Measurements from ENCODE around the gene SMIM45.
A peak's percentile ranks its signal among the peaks of the same experiment; 100 is the strongest.

SMIM45 gene

GRCh38 chr22:41925783-41926460 lies 26.0 kb upstream of the SMIM45 start:
- ChIA-PET POLR2A (interaction anchor here (0.5 to 14.7 kb wide), 27 partner anchors 11 to 815 kb away, joined by 3 to 1414 read pairs (median 6); partner anchors contain the start of genes CENPM, DESI1, SHISA8 and SMDT1), CTCF (interaction anchor here (0.7 to 11.8 kb wide), 12 partner anchors 10 to 228 kb away, joined by 3 to 258 read pairs (median 8); partner anchors contain the start of genes CCDC134, CENPM, MEI1 and SREBF2)
- no peaks in the 10 kb centered on the region for H3K9me3 Mint-ChIP-seq
- no peaks in the 10 kb centered on the region for H3K27me3 Mint-ChIP-seq
- ATAC-seq (ENCODE audit: low read depth) (peak; percentile 45), DNase-seq (peak; percentile 90)
- H3K4me1 Mint-ChIP-seq: peaks cover 83% of the 10 kb centered on the region
- peak overlapping the region; percentile 94 for H3K27ac Mint-ChIP-seq
- peak; percentile 26 for TF ChIP-seq CTCF (IDR thresholded peaks at IDR 0.05)
- peak overlapping the region; percentile 92 for H3K4me3 Mint-ChIP-seq
- intact Hi-C loops (cut with micrococcal nuclease): loop anchor here (1.0 to 2.0 kb wide), 3 partner anchors 10 to 15 kb away; no protein-coding TSS in a partner anchor
- peaks cover 39% of the 10 kb centered on the region for H3K36me3 Mint-ChIP-seq (ENCODE audit: low read depth)

GRCh38 chr22:41927813-41928212 lies 24.1 kb upstream of the SMIM45 start:
- CTCF ChIA-PET: interaction anchor here (11.8 kb wide), 1 partner anchor 10 kb away, joined by 258 read pairs; no protein-coding TSS in a partner anchor
- DNase-seq (no peak), ATAC-seq (ENCODE audit: low read depth) (no peak)
- intact Hi-C loops (cut with micrococcal nuclease): no loop called here
- POLR2A ChIA-PET: interaction anchor here (4.8 to 14.7 kb wide), 5 partner anchors 7 to 96 kb away, joined by 51 to 1414 read pairs (median 141); partner anchors contain the start of genes SHISA8 and SREBF2
- Mint-ChIP-seq H3K4me3 (peak overlapping the region; percentile 82), H3K27ac (peak overlapping the region; percentile 94), H3K27me3 (no peaks in the 10 kb centered on the region), H3K9me3 (no peaks in the 10 kb centered on the region), H3K4me1 (peaks cover 84% of the 10 kb centered on the region), H3K36me3 (ENCODE audit: low read depth) (peaks cover 28% of the 10 kb centered on the region)
- no peak for TF ChIP-seq CTCF (IDR thresholded peaks at IDR 0.05)

GRCh38 chr22:41928593-41929417 lies 23.1 kb upstream of the SMIM45 start:
- no peak for TF ChIP-seq CTCF (IDR thresholded peaks at IDR 0.05)
- ChIA-PET CTCF (interaction anchor here (0.6 to 11.8 kb wide), 2 partner anchors 9 to 12 kb away, joined by 3 to 258 read pairs; no protein-coding TSS in a partner anchor), POLR2A (interaction anchor here (0.6 to 14.7 kb wide), 7 partner anchors 8 to 1074 kb away, joined by 3 to 1414 read pairs (median 51); partner anchors contain the start of genes SHISA8 and SREBF2)
- ATAC-seq (ENCODE audit: low read depth) (no peak), DNase-seq (no peak)
- intact Hi-C loops (cut with micrococcal nuclease): no loop called here
- peaks cover 19% of the 10 kb centered on the region for H3K36me3 Mint-ChIP-seq (ENCODE audit: low read depth)
- H3K9me3 Mint-ChIP-seq: no peaks in the 10 kb centered on the region
- peak overlapping the region; percentile 94 for H3K27ac Mint-ChIP-seq
- H3K4me3 Mint-ChIP-seq: peak overlapping the region; percentile 82
- H3K4me1 Mint-ChIP-seq: peaks cover 84% of the 10 kb centered on the region
- H3K27me3 Mint-ChIP-seq: no peaks in the 10 kb centered on the region

- Mint-ChIP-seq H3K9me3 (no peaks in the 10 kb centered on the region), H3K27me3 (no peaks in the 10 kb centered on the region), H3K36me3 (ENCODE audit: low read depth) (peaks cover 15% of the 10 kb centered on the region), H3K4me1 (peaks cover 85% of the 10 kb centered on the region), H3K27ac (peak overlapping the region; percentile 94), H3K4me3 (peak overlapping the region; percentile 82)
- POLR2A ChIA-PET: interaction anchor here (0.7 to 14.7 kb wide), 5 partner anchors 8 to 1075 kb away, joined by 6 to 1414 read pairs (median 141); partner anchors contain the start of genes SHISA8 and SREBF2
- ATAC-seq (ENCODE audit: low read depth) (no peak), DNase-seq (no peak)
- intact Hi-C loops (cut with micrococcal nuclease): no loop called here
- CTCF ChIA-PET: interaction anchor here (11.8 kb wide), 1 partner anchor 8 kb away, joined by 258 read pairs; no protein-coding TSS in a partner anchor
- no peak for TF ChIP-seq CTCF (IDR thresholded peaks at IDR 0.05)
Measured at GRCh38 chr22:41929418-41929810, 22.5 kb upstream of the SMIM45 start.
